OCI-LY7 (cell line): ENCODE measurements around the gene SETD4.

Experiments used
- EZH2phosphoT487 ChIP-seq: fragments of 200-600 bp; sonication (generic); IDR thresholded peaks from 2 replicates; pipeline ENCODE4 v1.6.1; 2018; ENCODE audit warnings: low read depth, borderline replicate concordance, mild to moderate bottlenecking, mixed run types, antibody characterized with exemption, low read length, moderate library complexity, mixed read lengths
- TF ChIP-seq, protein P1 (sequence below): fragments of 200-600 bp; sonication (generic); conservative IDR thresholded peaks from 2 replicates; pipeline ENCODE4 v1.5.1; 2014; ENCODE audit warnings: mild to moderate bottlenecking, antibody characterized with exemption, low read length, moderate library complexity, mixed read lengths

DNA sequence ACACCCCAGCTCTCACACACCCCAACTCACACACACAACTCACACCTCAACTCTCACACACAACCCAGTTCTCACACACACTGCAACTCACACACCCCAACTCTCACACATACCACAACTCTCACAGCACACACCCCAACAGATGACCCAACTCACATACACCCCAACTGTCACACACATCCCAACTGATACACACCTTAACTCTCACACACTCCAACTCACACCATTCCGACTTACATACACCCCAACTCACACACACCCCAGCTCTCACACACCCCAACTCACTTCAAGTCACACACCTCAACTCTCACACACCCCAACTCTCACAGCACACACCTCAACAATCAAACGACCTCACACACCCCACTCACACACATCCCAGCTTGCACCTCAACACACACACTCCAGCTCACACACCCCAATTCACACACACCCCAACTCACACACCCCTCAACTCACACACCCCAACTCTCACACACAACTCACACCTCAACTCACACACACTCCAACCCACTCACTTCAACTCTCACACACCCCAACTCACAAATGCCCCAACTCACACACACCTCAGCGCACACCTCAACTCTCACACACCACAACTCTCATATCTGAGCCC lies 66.3 kb downstream of the SETD4 start:
- TF ChIP-seq, protein P1, sequence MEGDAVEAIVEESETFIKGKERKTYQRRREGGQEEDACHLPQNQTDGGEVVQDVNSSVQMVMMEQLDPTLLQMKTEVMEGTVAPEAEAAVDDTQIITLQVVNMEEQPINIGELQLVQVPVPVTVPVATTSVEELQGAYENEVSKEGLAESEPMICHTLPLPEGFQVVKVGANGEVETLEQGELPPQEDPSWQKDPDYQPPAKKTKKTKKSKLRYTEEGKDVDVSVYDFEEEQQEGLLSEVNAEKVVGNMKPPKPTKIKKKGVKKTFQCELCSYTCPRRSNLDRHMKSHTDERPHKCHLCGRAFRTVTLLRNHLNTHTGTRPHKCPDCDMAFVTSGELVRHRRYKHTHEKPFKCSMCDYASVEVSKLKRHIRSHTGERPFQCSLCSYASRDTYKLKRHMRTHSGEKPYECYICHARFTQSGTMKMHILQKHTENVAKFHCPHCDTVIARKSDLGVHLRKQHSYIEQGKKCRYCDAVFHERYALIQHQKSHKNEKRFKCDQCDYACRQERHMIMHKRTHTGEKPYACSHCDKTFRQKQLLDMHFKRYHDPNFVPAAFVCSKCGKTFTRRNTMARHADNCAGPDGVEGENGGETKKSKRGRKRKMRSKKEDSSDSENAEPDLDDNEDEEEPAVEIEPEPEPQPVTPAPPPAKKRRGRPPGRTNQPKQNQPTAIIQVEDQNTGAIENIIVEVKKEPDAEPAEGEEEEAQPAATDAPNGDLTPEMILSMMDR, result no peak
- TF ChIP-seq EZH2phosphoT487, result no peak
